ENCODE measurements around the gene TWNK.
"Not testable (repeated sequence)": the region's sequence is repeated elsewhere in the genome, so short reads cannot be mapped to it uniquely, and the experiment has no call there.

Gene TWNK

DNA sequence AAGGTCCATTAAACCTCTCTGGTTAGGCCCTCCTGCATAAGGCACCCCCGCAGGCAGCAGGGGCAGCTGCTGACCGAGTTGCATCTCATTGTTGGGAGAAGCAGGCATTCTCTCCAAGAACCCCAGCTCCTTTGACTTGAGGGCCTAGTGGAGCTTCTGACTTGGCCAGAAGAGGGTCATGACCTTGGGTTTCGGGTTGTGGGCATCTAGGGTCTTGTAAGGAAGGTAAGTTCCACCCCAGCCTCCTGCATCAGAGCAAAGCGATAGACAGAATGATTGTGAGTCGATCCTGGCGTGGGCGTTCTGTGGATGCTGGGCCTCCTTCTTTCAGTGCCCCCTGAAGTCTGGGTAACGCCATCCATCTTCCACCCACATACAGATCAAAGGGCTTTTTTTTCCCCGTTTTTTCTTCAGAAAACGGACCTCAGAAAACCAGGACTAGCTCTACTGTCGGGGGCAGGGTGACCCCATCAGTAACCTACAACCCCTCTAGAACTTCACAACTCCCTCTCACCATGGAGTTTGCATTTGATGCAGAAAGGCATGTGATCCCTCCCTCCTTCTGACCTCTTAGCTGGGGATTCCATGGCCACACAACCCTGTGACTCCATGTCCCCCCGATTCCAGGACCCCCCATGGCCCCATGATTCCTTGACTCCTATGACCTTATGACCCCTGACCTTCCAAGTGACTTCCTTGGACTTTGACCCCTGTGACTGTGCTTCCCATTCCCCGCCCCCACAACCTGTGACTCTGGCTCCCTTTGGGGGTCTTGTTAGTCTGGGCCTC, 15.0 kb upstream of the TWNK start:
- DNase-seq (ENCODE audit: insufficient read length, low spot score), result no peak

GRCh38 chr10:100972904-100973535, 14.3 kb upstream of the TWNK start:
- FAIRE-seq, result no peak

More for the DNA sequence above, 15.0 kb upstream of the TWNK start:
- no peak for FAIRE-seq

GRCh38 chr10:100975397-100975796, 11.9 kb upstream of the TWNK start:
- not testable (repeated sequence) for FAIRE-seq

More at GRCh38 chr10:100972904-100973535, 14.3 kb upstream of the TWNK start:
- no peak for DNase-seq (ENCODE audit: insufficient read length, low spot score)

GRCh38 chr10:100976906-100977305, 10.4 kb upstream of the TWNK start:
- FAIRE-seq, result no peak
- DNase-seq (ENCODE audit: insufficient read length, low spot score), result no peak

More at GRCh38 chr10:100975397-100975796, 11.9 kb upstream of the TWNK start:
- DNase-seq (ENCODE audit: insufficient read length, low spot score), result not testable (repeated sequence)

DNA sequence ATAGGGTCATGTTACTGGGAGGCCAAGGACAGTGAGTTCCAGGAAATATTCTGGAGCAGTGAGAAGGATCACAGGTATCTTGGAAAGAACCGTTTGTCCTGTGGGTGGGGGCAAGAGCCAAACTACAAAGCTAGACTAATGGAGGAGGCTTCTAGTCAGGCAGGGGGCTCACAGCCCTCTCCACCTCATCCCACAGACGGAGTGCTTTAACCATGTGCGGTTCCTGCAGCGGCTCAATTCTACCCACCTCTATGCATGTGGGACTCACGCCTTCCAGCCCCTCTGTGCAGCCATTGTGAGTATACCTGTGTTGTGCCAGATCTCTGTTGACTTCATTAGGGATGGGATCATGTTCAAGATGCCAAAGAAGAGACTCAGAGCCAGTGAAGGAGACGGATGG, 9.9 kb upstream of the TWNK start:
- DNase-seq (ENCODE audit: insufficient read length, low spot score) (no peak), FAIRE-seq (no peak)

- DNase-seq (ENCODE audit: insufficient read length, low spot score), result no peak
- FAIRE-seq, result no peak
Measured at GRCh38 chr10:100978121-100978900, 9.0 kb upstream of the TWNK start.

DNA sequence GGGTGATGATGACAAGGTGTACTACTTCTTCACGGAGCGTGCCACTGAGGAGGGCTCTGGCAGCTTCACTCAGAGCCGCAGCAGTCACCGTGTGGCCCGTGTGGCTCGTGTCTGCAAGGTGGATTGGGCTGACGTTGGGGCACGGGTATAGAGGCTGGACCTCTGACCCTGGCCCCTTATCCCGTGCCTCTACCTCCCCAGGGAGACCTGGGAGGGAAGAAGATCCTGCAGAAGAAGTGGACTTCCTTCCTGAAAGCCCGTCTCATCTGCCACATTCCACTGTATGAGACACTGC, 8.5 kb upstream of the TWNK start:
- DNase-seq (ENCODE audit: insufficient read length, low spot score), result no peak
- FAIRE-seq, result no peak

DNA sequence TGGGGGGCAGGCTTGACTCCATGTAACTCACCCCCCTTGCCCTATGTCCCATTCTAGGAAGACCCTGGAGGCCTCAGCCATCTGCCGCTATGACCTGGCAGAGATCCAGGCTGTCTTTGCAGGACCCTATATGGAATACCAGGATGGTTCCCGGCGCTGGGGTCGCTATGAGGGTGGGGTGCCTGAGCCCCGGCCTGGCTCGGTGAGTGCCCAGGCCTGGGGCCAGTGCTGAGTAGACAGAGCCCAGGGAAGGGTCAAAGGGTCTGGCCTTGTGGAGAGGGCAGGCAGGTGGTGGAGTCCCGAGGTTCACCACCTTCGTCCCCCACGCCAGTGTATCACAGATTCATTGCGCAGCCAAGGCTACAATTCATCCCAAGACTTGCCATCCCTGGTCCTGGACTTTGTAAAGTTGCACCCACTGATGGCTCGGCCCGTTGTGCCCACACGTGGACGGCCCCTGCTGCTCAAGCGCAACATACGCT, 7.5 kb upstream of the TWNK start:
- DNase-seq (ENCODE audit: insufficient read length, low spot score) (no peak), FAIRE-seq (no peak)

DNA sequence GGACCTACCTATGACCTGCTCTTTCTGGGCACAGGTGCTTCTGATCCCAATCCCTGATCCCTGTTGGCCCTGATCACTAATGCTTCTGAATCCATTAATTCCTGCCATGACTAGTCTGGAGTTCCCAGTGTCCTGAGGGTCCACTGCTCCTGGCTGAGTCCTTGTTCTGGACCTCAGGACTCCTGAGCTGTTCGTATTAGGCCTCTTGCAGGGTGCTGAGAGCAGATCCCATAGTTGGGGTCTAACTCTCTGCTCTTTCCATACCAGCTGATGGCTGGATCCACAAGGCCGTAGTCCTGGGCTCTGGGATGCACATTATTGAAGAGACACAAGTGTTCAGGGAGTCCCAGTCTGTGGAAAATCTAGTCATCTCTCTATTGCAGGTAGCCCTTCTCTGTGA, 7.0 kb upstream of the TWNK start:
- DNase-seq (ENCODE audit: insufficient read length, low spot score), result no peak
- no peak for FAIRE-seq

GRCh38 chr10:100980711-100981110, 6.6 kb upstream of the TWNK start:
- FAIRE-seq, result no peak
- DNase-seq (ENCODE audit: insufficient read length, low spot score), result no peak

GRCh38 chr10:100981178-100981772, 6.1 kb upstream of the TWNK start:
- FAIRE-seq (peak; percentile 31), DNase-seq (ENCODE audit: insufficient read length, low spot score) (no peak)

- FAIRE-seq, result no peak
- DNase-seq (ENCODE audit: insufficient read length, low spot score), result no peak
Measured at GRCh38 chr10:100982916-100983830, 4.2 kb upstream of the TWNK start.

GRCh38 chr10:100983868-100984671, 3.3 kb upstream of the TWNK start:
- DNase-seq (ENCODE audit: insufficient read length, low spot score), result no peak
- FAIRE-seq, result no peak

GRCh38 chr10:100984672-100985177, 2.6 kb upstream of the TWNK start:
- FAIRE-seq, result no peak
- no peak for DNase-seq (ENCODE audit: insufficient read length, low spot score)

GRCh38 chr10:100985336-100985735, 2.0 kb upstream of the TWNK start:
- no peak for FAIRE-seq
- DNase-seq (ENCODE audit: insufficient read length, low spot score), result no peak

DNA sequence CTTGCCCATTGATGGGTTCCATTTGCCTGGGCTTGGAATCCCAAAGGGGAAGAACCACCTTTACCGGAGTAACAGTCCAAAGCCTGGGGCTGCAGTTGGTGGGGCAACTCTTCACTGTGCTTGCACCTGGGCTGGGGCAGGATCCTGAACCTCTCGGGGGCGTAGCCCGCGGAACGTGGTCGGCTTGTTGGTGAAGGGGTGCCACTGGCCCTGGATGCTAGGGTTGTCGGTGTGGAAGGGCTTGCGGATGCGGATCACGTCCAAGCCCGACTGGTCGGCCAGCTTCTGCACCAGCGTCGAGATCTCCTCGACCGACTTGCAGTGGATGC, 756 bp upstream of the TWNK start:
- no peak for DNase-seq (ENCODE audit: insufficient read length, low spot score)
- FAIRE-seq, result no peak

- DNase-seq (ENCODE audit: insufficient read length, low spot score) (no peak), FAIRE-seq (no peak)
Measured at GRCh38 chr10:100987685-100988049, 324 bp downstream of the TWNK start.

DNA sequence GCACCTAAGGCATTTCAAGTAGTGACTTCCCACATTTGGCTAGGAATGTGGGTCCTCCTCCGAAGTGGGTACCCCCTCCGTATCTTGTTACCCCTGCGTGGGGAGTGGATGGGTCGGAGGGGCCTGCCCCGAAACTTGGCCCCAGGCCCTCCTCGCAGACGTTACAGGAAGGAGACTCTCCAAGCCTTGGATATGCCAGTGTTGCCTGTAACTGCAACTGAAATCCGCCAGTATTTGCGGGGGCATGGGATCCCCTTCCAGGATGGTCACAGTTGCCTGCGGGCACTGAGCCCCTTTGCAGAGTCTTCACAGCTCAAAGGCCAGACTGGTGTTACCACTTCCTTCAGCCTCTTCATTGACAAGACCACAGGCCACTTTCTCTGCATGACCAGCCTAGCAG, 823 bp downstream of the TWNK start:
- no peak for FAIRE-seq

GRCh38 chr10:100989088-100989487, 1.7 kb downstream of the TWNK start:
- FAIRE-seq (no peak), DNase-seq (ENCODE audit: insufficient read length, low spot score) (no peak)

More for the DNA sequence above, 823 bp downstream of the TWNK start:
- DNase-seq (ENCODE audit: insufficient read length, low spot score), result no peak

Data from HTR-8/SVneo (cell line).